HG03521 (cell line): Measurements from ENCODE around the gene AMBN.
"Not testable (repeated sequence)": the region's sequence is repeated elsewhere in the genome, so short reads cannot be mapped to it uniquely, and the experiment has no call there.

Experiments
- ATAC-seq: cut with Tn5 transposase; IDR thresholded peaks from one replicate; pipeline ENCODE4 v1.9.1; 2021; ENCODE audit warnings: mild to moderate bottlenecking, moderate library complexity; ENCODE audit not compliant: unreplicated experiment

Gene AMBN

GRCh38 chr4:70607334-70607853 lies 15.3 kb downstream of the AMBN start:
- no peak for ATAC-seq

- no peak for ATAC-seq
These were observed 16.3 kb downstream of the AMBN start for GRCh38 chr4:70608324-70608723.

- no peak for ATAC-seq
These were observed 21.5 kb downstream of the AMBN start for GRCh38 chr4:70613306-70614183.

GRCh38 chr4:70614184-70614555 lies 22.1 kb downstream of the AMBN start:
- no peak for ATAC-seq

DNA sequence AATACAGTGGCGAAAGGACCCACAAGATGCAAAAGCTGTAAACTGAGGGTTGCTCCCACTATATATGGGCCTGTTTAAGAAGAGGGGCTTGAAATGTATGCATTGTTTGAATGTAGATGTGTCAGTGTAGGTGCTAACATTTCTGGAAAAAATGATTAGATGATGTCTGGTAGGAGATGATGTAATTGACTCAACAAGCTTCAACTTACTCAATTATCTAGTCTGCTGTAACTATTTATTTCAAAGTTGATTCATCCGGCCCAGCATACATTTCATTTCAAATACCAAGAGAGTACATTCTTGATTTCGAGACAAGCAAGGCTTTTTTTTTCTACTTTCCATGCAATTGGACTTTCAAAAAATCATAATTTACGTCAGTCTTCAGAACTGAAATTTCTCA lies 27.2 kb downstream of the AMBN start:
- ATAC-seq, result no peak

GRCh38 chr4:70619778-70620177 lies 27.7 kb downstream of the AMBN start:
- ATAC-seq, result no peak

GRCh38 chr4:70623323-70623722 lies 31.3 kb downstream of the AMBN start:
- ATAC-seq, result no peak

GRCh38 chr4:70624226-70624793 lies 32.3 kb downstream of the AMBN start:
- ATAC-seq, result no peak

GRCh38 chr4:70627620-70628019 lies 35.6 kb downstream of the AMBN start:
- no peak for ATAC-seq

GRCh38 chr4:70628444-70628843 lies 36.4 kb downstream of the AMBN start, which contains the start of gene ENAM:
Gene ENAM, plus strand, starts transcription at chr4:70628744. Its CDS starts 757 bp downstream, at chr4:70629501.
- no peak for ATAC-seq

DNA sequence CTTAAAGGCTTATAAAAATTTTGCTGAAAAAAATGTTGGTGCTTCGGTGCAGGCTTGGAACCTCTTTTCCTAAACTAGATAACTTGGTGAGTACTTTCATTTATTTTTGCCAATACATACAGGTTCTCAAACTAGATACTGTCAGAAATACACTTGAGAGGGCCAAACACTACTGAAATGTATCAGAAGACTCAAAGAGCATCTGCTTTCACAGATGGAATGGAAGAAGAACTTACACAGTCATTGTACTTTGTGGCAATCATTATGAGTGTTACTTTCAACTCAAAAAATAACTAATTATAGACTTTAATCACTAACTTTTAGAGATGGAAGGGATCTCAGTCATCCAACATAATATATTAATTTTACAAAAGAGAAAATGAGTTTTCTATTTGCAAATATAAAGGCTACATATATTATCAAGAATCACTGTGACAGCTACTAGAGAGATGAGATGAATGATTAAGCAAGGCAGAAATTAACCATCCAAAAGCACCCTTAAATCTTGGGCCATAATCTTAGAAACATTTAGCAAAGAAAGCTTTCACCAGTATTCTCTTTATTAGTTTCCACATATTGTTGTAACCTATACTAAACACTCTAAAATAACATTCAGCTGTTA lies 37.5 kb downstream of the AMBN start:
- no peak for ATAC-seq

DNA sequence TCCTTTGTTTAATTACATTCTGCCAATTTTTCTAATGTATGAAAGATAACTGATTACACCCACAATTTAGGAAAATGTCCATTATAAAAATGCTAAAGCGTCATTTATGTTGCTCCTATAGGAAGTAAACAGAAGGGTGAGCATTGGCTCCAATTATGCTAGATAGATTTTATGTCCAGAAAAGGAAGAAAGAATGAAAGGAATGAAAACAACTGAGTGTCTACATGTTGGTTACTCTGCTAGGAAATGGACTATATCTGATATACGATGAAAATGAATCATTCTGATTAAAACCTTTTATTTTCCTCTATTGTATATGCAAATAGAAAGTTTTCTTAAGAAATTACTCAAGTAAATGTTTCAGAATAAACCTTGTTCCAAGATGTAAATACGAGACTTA lies 38.1 kb downstream of the AMBN start:
- no peak for ATAC-seq

GRCh38 chr4:70632028-70632427 lies 40.0 kb downstream of the AMBN start:
- ATAC-seq, result no peak

DNA sequence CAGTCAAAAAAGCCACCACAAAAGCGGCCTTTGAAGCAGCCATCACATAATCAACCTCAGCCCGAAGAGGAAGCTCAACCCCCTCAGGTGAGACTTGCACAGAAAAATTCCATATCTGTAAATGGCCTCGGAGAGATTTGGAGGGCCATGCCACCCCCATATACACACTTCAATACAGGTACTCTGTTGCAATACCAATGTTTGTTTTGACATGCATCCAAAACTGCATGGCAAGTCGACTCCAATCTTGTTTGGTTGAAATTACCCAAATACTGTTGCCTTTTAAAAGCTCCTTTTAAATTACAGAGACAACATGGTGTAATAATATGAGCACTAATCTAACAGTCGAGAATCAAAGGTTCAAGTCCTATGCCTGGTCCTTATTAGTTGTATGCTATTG lies 42.4 kb downstream of the AMBN start:
- no peak for ATAC-seq

DNA sequence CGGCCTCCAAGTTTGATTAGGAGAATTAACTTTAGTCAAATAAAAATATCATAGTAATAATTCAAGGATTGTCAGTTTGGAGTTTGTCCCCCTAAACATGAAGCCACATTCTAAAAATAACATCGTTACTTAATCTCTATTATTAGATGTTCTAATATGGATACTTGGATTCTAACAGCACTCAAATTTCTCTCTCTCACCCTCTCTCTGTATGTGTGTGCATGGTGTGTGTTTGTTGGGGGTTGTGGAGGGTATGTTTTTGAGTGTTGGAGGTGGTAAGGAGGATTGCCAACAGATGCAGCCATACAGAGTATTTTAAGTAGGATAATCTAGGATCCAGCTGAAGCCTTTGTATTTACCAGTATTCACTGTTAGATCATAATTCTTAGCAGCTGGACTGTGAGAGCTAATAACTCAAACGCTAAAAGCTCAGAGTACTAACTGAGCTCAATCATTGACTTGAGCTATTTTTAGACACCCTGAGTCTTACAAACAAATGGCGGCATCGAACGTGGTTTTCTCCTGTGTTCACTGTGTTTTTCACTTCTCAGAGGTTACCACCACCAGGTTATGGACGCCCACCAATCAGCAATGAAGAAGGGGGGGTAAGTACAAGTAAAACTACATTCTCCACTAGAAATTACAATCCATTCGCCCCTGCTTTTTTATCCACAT lies 45.3 kb downstream of the AMBN start:
- no peak for ATAC-seq

GRCh38 chr4:70640192-70640591 lies 48.1 kb downstream of the AMBN start:
- no peak for ATAC-seq

GRCh38 chr4:70650741-70651140 lies 58.7 kb downstream of the AMBN start:
- ATAC-seq, result not testable (repeated sequence)

DNA sequence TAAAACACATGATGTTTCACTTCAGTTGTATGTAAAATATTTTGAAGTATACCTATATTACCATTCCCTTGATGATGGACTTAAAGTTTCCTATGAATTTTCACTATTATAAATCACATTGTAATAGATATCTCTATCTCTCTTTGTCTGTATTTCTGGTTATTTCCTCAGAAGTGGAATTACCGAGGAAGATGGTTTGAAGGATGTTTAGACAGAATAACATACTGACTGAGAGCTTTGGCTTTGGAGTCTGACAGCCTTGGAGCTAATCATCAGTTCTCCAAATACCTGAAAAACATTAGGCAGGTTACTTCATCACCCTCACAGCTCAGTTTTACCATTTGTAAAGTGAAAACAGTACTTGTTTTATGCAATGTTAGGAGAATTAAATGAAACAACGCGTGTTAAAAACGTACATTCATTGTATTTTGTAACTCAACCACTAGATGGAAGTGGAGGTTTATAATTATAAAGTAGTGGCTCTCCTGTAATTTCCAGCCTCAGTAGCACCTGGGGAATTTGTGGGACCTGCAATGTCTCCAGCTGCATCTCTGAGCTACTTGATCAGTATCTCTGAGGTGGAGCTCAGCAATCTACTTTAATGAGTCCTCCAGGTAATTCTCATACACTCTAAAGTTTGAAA lies 59.9 kb downstream of the AMBN start:
- no peak for ATAC-seq

DNA sequence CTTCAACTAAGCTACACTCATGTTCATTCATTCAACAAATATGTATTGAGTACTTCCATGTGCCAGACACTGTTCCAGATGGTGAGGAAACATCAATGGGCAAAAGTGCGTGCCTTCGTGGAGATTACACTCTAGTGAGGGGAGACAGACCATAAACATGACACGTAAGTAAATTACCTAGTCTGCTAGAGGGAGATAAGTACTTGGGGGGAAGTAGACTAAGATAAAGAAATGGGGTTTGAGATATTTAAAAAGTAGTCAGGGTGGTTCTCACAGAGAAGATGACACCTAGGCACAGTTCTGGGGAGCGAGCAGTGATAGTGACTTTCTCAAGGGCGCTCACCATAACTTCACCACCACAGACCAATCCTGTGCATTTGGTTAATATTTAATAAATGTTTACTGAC lies 62.6 kb downstream of the AMBN start:
- no peak for ATAC-seq
